Neural cell (in vitro differentiated cells): ENCODE results near the gene ASH1L. TPM values are rescaled to one million over a fixed set of nuclear protein-coding genes. Genes with fewer than 3 reads are reported as not detected.

Experiments
- H2AFZ ChIP-seq: fragments of 200-600, 300-800 bp; sonication (generic), shearing (Covaris generic); 2 replicates; pipeline ENCODE4 v1.6.0; 2014; ENCODE audit warnings: low read depth, mild to moderate bottlenecking, antibody characterized with exemption, low read length, moderate library complexity
- H3F3A ChIP-seq: fragments of 200-600 bp; shearing (Covaris generic); 2 replicates; pipeline ENCODE4 v1.6.1; 2016; ENCODE audit warnings: mild to moderate bottlenecking, moderate library complexity, mixed read lengths, antibody characterized with exemption, low read length; ENCODE audit not compliant: insufficient read depth, poor library complexity, severe bottlenecking
- H3K27ac ChIP-seq: fragments of 200-600, 300-800 bp; sonication (generic), shearing (Covaris generic); 2 replicates; pipeline ENCODE4 v1.5.1; 2014; ENCODE audit warnings: mild to moderate bottlenecking, low read length, moderate library complexity
- H3K27me3 ChIP-seq: fragments of 300-800, 200-600 bp; sonication (generic), shearing (Covaris generic); 2 replicates; pipeline ENCODE4 v1.6.0; 2014; ENCODE audit warnings: mild to moderate bottlenecking, low read depth, low read length, moderate library complexity; ENCODE audit not compliant: insufficient read depth
- H3K36me3 ChIP-seq: fragments of 300-800, 200-600 bp; sonication (generic), shearing (Covaris generic); 2 replicates; pipeline ENCODE4 v1.5.1; 2014; ENCODE audit warnings: mild to moderate bottlenecking, antibody characterized with exemption, low read length, moderate library complexity; ENCODE audit not compliant: insufficient read depth
- H3K4me2 ChIP-seq: fragments of 300-800, 200-600 bp; sonication (generic), shearing (Covaris generic); 2 replicates; pipeline ENCODE4 v1.6.0; 2014; ENCODE audit warnings: mild to moderate bottlenecking, low read length
- H3K4me3 ChIP-seq: fragments of 300-800, 200-600 bp; sonication (generic), shearing (Covaris generic); 2 replicates; pipeline ENCODE4 v1.5.1; 2014; ENCODE audit warnings: mild to moderate bottlenecking, low read length, moderate library complexity
- H3K79me2 ChIP-seq: fragments of 200-600 bp; shearing (Covaris generic); replicated peaks from 2 replicates; pipeline ENCODE4 v1.6.0; 2014; ENCODE audit warnings: mild to moderate bottlenecking, low read length, moderate library complexity; ENCODE audit not compliant: insufficient read depth
- H3K9ac ChIP-seq: fragments of 300-800, 200-600 bp; sonication (generic), shearing (Covaris generic); 2 replicates; pipeline ENCODE4 v1.6.1; 2016; ENCODE audit warnings: mild to moderate bottlenecking, low read length, mixed read lengths
- H3K9me2 ChIP-seq: fragments of 200-600 bp; shearing (Covaris generic); 2 replicates; pipeline ENCODE4 v1.6.1; 2016; ENCODE audit warnings: mild to moderate bottlenecking, low read length, mixed read lengths; ENCODE audit not compliant: insufficient read depth
- H3K9me3 ChIP-seq: fragments of 200-600, 300-800 bp; sonication (generic), shearing (Covaris generic); 2 replicates; pipeline ENCODE4 v1.6.1; 2016; ENCODE audit warnings: mild to moderate bottlenecking, mixed run types, low read length, moderate library complexity, mixed read lengths
- H4K20me1 ChIP-seq: fragments of 200-600 bp; shearing (Covaris generic); 2 replicates; pipeline ENCODE4 v1.6.1; 2016; ENCODE audit warnings: mild to moderate bottlenecking, mixed run types; ENCODE audit not compliant: insufficient read depth
- EP300 ChIP-seq: fragments of 450-650 bp; conservative IDR thresholded peaks from 2 replicates; pipeline ENCODE4 v1.6.1; 2014; ENCODE audit warnings: antibody characterized with exemption, mild to moderate bottlenecking, moderate library complexity; ENCODE audit not compliant: poor library complexity, severe bottlenecking
- EZH2 ChIP-seq: fragments of 200-600, 300-800 bp; shearing (Covaris generic), sonication (generic); IDR thresholded peaks from 2 replicates; pipeline ENCODE4 v1.6.1; 2014; ENCODE audit warnings: antibody characterized with exemption, low read length, borderline replicate concordance, mild to moderate bottlenecking; ENCODE audit not compliant: insufficient read depth, poor library complexity, severe bottlenecking
- MXI1 ChIP-seq: fragments of 450-650 bp; conservative IDR thresholded peaks from 2 replicates; pipeline ENCODE4 v1.6.1; 2014; ENCODE audit warnings: antibody characterized with exemption, mild to moderate bottlenecking; ENCODE audit not compliant: poor library complexity, severe bottlenecking
- POLR2AphosphoS5 ChIP-seq: IDR thresholded peaks from 2 replicates; pipeline ENCODE4 v1.6.1; 2012
- RAD21 ChIP-seq: fragments of 450-650 bp; conservative IDR thresholded peaks from 2 replicates; pipeline ENCODE4 v1.6.1; 2014; ENCODE audit warnings: antibody characterized with exemption, mild to moderate bottlenecking, moderate library complexity
- SMC3 ChIP-seq: fragments of 450-650 bp; conservative IDR thresholded peaks from 2 replicates; pipeline ENCODE4 v1.6.1; 2014; ENCODE audit warnings: antibody characterized with exemption, mild to moderate bottlenecking, moderate library complexity; ENCODE audit not compliant: poor library complexity
- TAF1 ChIP-seq: IDR thresholded peaks from 2 replicates; pipeline ENCODE4 v1.6.1; 2012; ENCODE audit warnings: low read depth
- polyA plus RNA-seq: library from polyadenylated mRNA; depleted of rRNA; stranded (reverse); fragments of >200 nt; gene quantifications from 2 replicates; pipeline ENCODE4 v1.2.3, GENCODE V29; 2014
- TF ChIP-seq, protein P1 (sequence below): IDR thresholded peaks from 2 replicates; pipeline ENCODE4 v1.6.1; 2012; ENCODE audit warnings: borderline replicate concordance
- TF ChIP-seq, protein P2 (sequence below): fragments of 450-650 bp; IDR thresholded peaks from 2 replicates; pipeline ENCODE4 v1.5.1; 2014; ENCODE audit warnings: antibody characterized with exemption, mild to moderate bottlenecking, moderate library complexity; ENCODE audit not compliant: poor library complexity, severe bottlenecking

Gene ASH1L
- polyA plus RNA-seq, 1 donor from 2014 or later = 16.2 TPM

- H3K9me3 ChIP-seq = no peaks in the 10 kb centered on the region
- H3K4me3 ChIP-seq = no peak overlapping the region
- TF ChIP-seq, protein P1, sequence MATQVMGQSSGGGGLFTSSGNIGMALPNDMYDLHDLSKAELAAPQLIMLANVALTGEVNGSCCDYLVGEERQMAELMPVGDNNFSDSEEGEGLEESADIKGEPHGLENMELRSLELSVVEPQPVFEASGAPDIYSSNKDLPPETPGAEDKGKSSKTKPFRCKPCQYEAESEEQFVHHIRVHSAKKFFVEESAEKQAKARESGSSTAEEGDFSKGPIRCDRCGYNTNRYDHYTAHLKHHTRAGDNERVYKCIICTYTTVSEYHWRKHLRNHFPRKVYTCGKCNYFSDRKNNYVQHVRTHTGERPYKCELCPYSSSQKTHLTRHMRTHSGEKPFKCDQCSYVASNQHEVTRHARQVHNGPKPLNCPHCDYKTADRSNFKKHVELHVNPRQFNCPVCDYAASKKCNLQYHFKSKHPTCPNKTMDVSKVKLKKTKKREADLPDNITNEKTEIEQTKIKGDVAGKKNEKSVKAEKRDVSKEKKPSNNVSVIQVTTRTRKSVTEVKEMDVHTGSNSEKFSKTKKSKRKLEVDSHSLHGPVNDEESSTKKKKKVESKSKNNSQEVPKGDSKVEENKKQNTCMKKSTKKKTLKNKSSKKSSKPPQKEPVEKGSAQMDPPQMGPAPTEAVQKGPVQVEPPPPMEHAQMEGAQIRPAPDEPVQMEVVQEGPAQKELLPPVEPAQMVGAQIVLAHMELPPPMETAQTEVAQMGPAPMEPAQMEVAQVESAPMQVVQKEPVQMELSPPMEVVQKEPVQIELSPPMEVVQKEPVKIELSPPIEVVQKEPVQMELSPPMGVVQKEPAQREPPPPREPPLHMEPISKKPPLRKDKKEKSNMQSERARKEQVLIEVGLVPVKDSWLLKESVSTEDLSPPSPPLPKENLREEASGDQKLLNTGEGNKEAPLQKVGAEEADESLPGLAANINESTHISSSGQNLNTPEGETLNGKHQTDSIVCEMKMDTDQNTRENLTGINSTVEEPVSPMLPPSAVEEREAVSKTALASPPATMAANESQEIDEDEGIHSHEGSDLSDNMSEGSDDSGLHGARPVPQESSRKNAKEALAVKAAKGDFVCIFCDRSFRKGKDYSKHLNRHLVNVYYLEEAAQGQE = no peak
- no peak for TF ChIP-seq MXI1
- TF ChIP-seq, protein P2, sequence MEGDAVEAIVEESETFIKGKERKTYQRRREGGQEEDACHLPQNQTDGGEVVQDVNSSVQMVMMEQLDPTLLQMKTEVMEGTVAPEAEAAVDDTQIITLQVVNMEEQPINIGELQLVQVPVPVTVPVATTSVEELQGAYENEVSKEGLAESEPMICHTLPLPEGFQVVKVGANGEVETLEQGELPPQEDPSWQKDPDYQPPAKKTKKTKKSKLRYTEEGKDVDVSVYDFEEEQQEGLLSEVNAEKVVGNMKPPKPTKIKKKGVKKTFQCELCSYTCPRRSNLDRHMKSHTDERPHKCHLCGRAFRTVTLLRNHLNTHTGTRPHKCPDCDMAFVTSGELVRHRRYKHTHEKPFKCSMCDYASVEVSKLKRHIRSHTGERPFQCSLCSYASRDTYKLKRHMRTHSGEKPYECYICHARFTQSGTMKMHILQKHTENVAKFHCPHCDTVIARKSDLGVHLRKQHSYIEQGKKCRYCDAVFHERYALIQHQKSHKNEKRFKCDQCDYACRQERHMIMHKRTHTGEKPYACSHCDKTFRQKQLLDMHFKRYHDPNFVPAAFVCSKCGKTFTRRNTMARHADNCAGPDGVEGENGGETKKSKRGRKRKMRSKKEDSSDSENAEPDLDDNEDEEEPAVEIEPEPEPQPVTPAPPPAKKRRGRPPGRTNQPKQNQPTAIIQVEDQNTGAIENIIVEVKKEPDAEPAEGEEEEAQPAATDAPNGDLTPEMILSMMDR = no peak
- TF ChIP-seq EP300 = no peak
- no peak for TF ChIP-seq RAD21
- TF ChIP-seq SMC3 = no peak
- no peak for TF ChIP-seq TAF1
- H3K79me2 ChIP-seq = no peaks in the 10 kb centered on the region
- no peaks in the 10 kb centered on the region for H3K9me2 ChIP-seq
- H3K27me3 ChIP-seq = no peaks in the 10 kb centered on the region
- no peak overlapping the region for H2AFZ ChIP-seq
- no peak overlapping the region for H3K4me2 ChIP-seq
- H3K36me3 ChIP-seq = no peaks in the 10 kb centered on the region
- H3K27ac ChIP-seq = no peak overlapping the region
- H3K9ac ChIP-seq = no peak overlapping the region
- H4K20me1 ChIP-seq = no peaks in the 10 kb centered on the region
- no peaks in the 10 kb centered on the region for H3F3A ChIP-seq
Measured at GRCh38 chr1:155457266-155457665, 105.3 kb downstream of the ASH1L start.

GRCh38 chr1:155455588-155456195, 106.9 kb downstream of the ASH1L start:
- H3K27me3 ChIP-seq = no peaks in the 10 kb centered on the region
- no peaks in the 10 kb centered on the region for H3K79me2 ChIP-seq
- H3K9me2 ChIP-seq = no peaks in the 10 kb centered on the region
- no peak overlapping the region for H3K4me3 ChIP-seq
- no peak overlapping the region for H3K4me2 ChIP-seq
- no peaks in the 10 kb centered on the region for H4K20me1 ChIP-seq
- no peak for TF ChIP-seq SMC3
- no peak overlapping the region for H2AFZ ChIP-seq
- H3K36me3 ChIP-seq = no peaks in the 10 kb centered on the region
- H3K27ac ChIP-seq = no peak overlapping the region
- no peaks in the 10 kb centered on the region for H3K9me3 ChIP-seq
- H3F3A ChIP-seq = no peaks in the 10 kb centered on the region
- no peak overlapping the region for H3K9ac ChIP-seq

GRCh38 chr1:155454096-155454495, 108.5 kb downstream of the ASH1L start:
- Histone ChIP-seq H3K4me3 (no peak overlapping the region), H3K4me2 (no peak overlapping the region), H2AFZ (no peak overlapping the region), H3K36me3 (no peaks in the 10 kb centered on the region), H4K20me1 (no peaks in the 10 kb centered on the region), H3F3A (no peaks in the 10 kb centered on the region), H3K79me2 (no peaks in the 10 kb centered on the region), H3K27ac (no peak overlapping the region), H3K9ac (no peak overlapping the region), H3K9me3 (no peaks in the 10 kb centered on the region), H3K9me2 (no peaks in the 10 kb centered on the region), H3K27me3 (no peaks in the 10 kb centered on the region)
- no peak for TF ChIP-seq SMC3
- TF ChIP-seq RAD21 = no peak
- TF ChIP-seq EZH2 = no peak
- TF ChIP-seq, protein P1 = no peak
- no peak for TF ChIP-seq MXI1
- TF ChIP-seq POLR2AphosphoS5 = no peak
- no peak for TF ChIP-seq EP300
- TF ChIP-seq TAF1 = no peak
- TF ChIP-seq, protein P2 = no peak
